AG04450 (cell line): ENCODE results near the gene LRFN4. TPM values are rescaled to one million over a fixed set of nuclear protein-coding genes. Genes with fewer than 3 reads are reported as not detected.

ENCODE experiments used
- CTCF ChIA-PET: fragments of 300-600, 350-600 bp; formaldehyde crosslinking; extraction: SDS; loops from one replicate; lab custom pipeline; 2022; ENCODE audit warnings: antibody characterized with exemption, inconsistent platforms; lab: Charles Lee
- POLR2A ChIA-PET: fragments of 350-600 bp; formaldehyde crosslinking; extraction: SDS; loops from one replicate; lab custom pipeline; 2021; ENCODE audit warnings: antibody characterized with exemption, inconsistent platforms; lab: Yijun Ruan, JAX
- DNase-seq: peaks from one replicate; pipeline ENCODE4 v3.0.0-alpha.2; 2011; ENCODE audit warnings: low read depth, low spot score
- H3K27ac ChIP-seq: one replicate; pipeline ENCODE4 v1.5.1; 2012; ENCODE audit warnings: low read depth, low read length, control low read depth
- H3K27me3 ChIP-seq: one replicate; pipeline ENCODE4 v1.6.0; 2012; ENCODE audit warnings: low read length; ENCODE audit not compliant: control insufficient read depth, insufficient read depth
- H3K4me3 ChIP-seq: 2 replicates; pipeline ENCODE4 v1.5.1; 2011; ENCODE audit warnings: mild to moderate bottlenecking, low read depth, low read length, control low read depth
- H3K9me3 ChIP-seq: 2 replicates; pipeline ENCODE4 v1.5.1; 2012; ENCODE audit warnings: low read length; ENCODE audit not compliant: control insufficient read depth, insufficient read depth
- CTCF ChIP-seq: IDR thresholded peaks from 2 replicates; pipeline ENCODE4 v1.5.1; 2011; ENCODE audit warnings: low read depth, low read length, control low read depth, inconsistent platforms
- polyA minus RNA-seq: library from RNA; depleted of rRNA, polyadenylated mRNA; stranded (reverse); fragments of >200 nt; gene quantifications from 2 replicates; pipeline ENCODE4 v1.2.3, GENCODE V29; 2011; rRNA and poly(A)+ RNA removed
- polyA plus RNA-seq: library from polyadenylated mRNA; depleted of rRNA; stranded (reverse); fragments of >200 nt; gene quantifications from 2 replicates; pipeline ENCODE4 v1.2.3, GENCODE V29; 2011; rRNA removed

LRFN4 gene
- polyA plus RNA-seq (5.5 and 9.7 TPM in 2 replicates), polyA minus RNA-seq (2.1 and 4.0 TPM in 2 replicates)

DNA sequence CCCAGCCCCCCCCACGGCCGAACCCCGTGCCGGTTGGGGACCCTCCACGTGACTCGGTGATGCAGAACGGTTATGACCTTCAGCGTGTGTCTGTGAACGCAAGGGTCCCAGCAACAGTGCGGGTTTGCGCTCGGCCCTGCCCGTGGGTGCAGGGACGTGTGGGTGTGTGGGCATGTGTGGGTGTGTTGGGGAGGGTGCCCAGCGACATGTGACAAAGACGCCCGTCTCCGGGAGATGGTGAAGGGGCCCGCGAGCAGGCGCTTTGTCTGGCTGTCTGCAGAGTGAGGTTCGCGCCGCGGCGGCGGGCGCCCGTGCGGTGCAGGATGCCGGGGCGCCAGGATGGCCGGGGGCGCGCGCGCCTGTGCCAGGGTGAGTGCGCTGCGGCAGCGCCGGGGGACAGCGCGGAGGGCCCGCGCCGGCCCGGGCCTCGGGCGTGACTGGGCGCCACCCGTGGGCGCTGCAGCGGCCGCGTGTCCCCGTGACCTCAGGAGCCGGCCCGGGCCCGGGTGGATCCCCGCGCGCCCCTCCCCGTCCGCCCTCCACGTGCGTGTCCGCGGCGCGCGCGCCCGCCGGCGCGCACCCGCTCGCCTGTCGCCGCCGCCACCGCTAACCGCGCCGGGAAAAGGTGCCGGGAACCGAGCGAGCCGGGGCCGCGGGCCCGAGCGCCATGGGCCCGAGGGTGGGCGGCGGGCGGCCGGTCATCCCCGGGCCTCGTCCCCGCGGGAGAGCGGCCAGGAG lies at the start of gene LRFN4:
Gene LRFN4 (plus strand): TSS at position 569 of the 738 bp plus-strand sequence. CDS start 681 bp downstream, outside the sequence.
- CTCF ChIA-PET, result interaction anchor here (0.6 kb wide), 1 partner anchor 738 kb away, joined by 6 read pairs; no protein-coding TSS in a partner anchor

GRCh38 chr11:66809592-66809991 lies 47.3 kb upstream of the LRFN4 start:
- no peak for DNase-seq
- Histone ChIP-seq H3K4me3 (no peak overlapping the region), H3K9me3 (no peaks in the 10 kb centered on the region), H3K27ac (no peak overlapping the region), H3K27me3 (no peaks in the 10 kb centered on the region)
- POLR2A ChIA-PET, result no interaction called here
- no peak for TF ChIP-seq CTCF
- CTCF ChIA-PET, result no interaction called here

More for the DNA sequence above, at the start of gene LRFN4:
- no peak for TF ChIP-seq CTCF
- Histone ChIP-seq H3K27me3 (no peaks in the 10 kb centered on the region), H3K4me3 (peak within 1 kb of the TSS; percentile 74), H3K9me3 (peaks cover 6% of the 10 kb centered on the region; the same call in 1 of the 2 replicates), H3K27ac (peak within 1 kb of the TSS; percentile 77)
- POLR2A ChIA-PET, result interaction anchor here (0.9 to 2.4 kb wide), 3 partner anchors 14 to 179 kb away, joined by 3 to 16 read pairs (median 4); partner anchors contain the start of genes RBM4B and RCE1
- DNase-seq, result no peak

- no peak for DNase-seq
- H3K27me3 ChIP-seq, result no peaks in the 10 kb centered on the region
- CTCF ChIA-PET, result interaction anchor here (0.7 kb wide), 1 partner anchor 284 kb away, joined by 4 read pairs; no protein-coding TSS in a partner anchor
- H3K4me3 ChIP-seq, result no peak overlapping the region
- no peaks in the 10 kb centered on the region for H3K9me3 ChIP-seq
- no peak overlapping the region for H3K27ac ChIP-seq
- TF ChIP-seq CTCF, result no peak
- POLR2A ChIA-PET, result no interaction called here
Measured at GRCh38 chr11:66810576-66811185, 46.2 kb upstream of the LRFN4 start.

DNA sequence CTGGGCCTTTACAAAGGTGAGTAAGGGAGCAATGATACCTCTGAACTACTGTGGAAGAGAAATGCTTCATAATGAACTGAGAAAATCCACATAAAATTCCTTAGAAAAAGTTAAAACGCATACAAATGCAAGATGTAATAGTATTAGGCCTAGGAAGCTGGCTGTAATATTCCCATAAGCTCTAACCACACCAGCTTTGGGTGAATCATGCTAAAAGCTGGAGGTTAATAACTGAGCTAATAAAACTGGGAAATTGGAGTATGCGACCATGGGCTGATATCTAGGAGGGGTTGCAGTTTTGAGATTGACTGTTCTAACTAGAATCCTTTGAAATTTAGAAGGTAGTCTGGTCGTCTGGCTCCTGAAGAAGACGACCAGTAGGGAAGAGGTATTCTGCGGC lies 42.2 kb upstream of the LRFN4 start:
- no peak for DNase-seq
- no peak overlapping the region for H3K4me3 ChIP-seq
- no peak for TF ChIP-seq CTCF
- no peaks in the 10 kb centered on the region for H3K27me3 ChIP-seq
- H3K9me3 ChIP-seq, result no peaks in the 10 kb centered on the region
- ChIA-PET CTCF (interaction anchor here (0.9 kb wide), 1 partner anchor 19 kb away, joined by 3 read pairs; no protein-coding TSS in a partner anchor), POLR2A (no interaction called here)
- H3K27ac ChIP-seq, result no peak overlapping the region

- ChIA-PET CTCF (interaction anchor here (0.6 kb wide), 1 partner anchor 119 kb away, joined by 3 read pairs; no protein-coding TSS in a partner anchor), POLR2A (no interaction called here)
- Histone ChIP-seq H3K27ac (no peak overlapping the region), H3K27me3 (no peaks in the 10 kb centered on the region), H3K4me3 (no peak overlapping the region), H3K9me3 (no peaks in the 10 kb centered on the region)
- TF ChIP-seq CTCF, result no peak
- DNase-seq, result no peak
Measured at GRCh38 chr11:66815646-66816045, 41.2 kb upstream of the LRFN4 start.
